Measurements from ENCODE around the gene FXYD3. TPM values are rescaled to one million over a fixed set of nuclear protein-coding genes. Genes with fewer than 3 reads are reported as not detected.

The FXYD3 gene
- total RNA-seq, 1 experiment from 2014 or later = 17.4 TPM

GRCh38 chr19:35164418-35164817, 48.8 kb downstream of the FXYD3 start (continued):
- TF ChIP-seq EZH2phosphoT487 (IDR thresholded peaks at IDR 0.05; ENCODE audit: borderline replicate concordance) (no peak), RAD21 (IDR thresholded peaks at IDR 0.05; ENCODE audit: low read depth) (no peak), JUND (IDR thresholded peaks at IDR 0.05) (peak; percentile 64; the same call in 1 of the 2 replicates), TCF7L2 (IDR thresholded peaks at IDR 0.05; ENCODE audit: borderline replicate concordance, extremely low read depth, insufficient read depth, insufficient read length) (no peak), CBX3 (IDR thresholded peaks at IDR 0.05; ENCODE audit: low read depth) (no peak), FOSL1 (IDR thresholded peaks at IDR 0.05; ENCODE audit: low read depth) (peak; percentile 71), SIN3A (IDR thresholded peaks at IDR 0.05; ENCODE audit: low read depth) (no peak), EZH2 (IDR thresholded peaks at IDR 0.05) (no peak), POLR2AphosphoS5 (IDR thresholded peaks at IDR 0.05; ENCODE audit: low read depth, low read length) (peak; percentile 54; the same call in 1 of the 2 replicates), ATF3 (IDR thresholded peaks at IDR 0.05) (no peak)

- ATAC-seq (no peak), DNase-seq (ENCODE audit: low read depth, low spot score) (no peak)
- Histone ChIP-seq H3K4me1 (ENCODE audit: control insufficient read depth in 1 of 2, insufficient read depth in 2 of 2, low read length in 2 of 2) (peaks cover 42 to 84% of the 10 kb centered on the region in 2 experiments), H3K4me2 (ENCODE audit: low read length) (peak overlapping the region; percentile 77), H3K9me3 (ENCODE audit: control insufficient read depth in 1 of 2, insufficient read depth in 1 of 2, low read depth in 1 of 2, low read length in 2 of 2) (peaks cover 0 to 4% of the 10 kb centered on the region in 2 experiments; a peak in 1 of 4 replicates), H3K27ac (ENCODE audit: low read depth, low read length) (peak overlapping the region; percentile 34; the same call in 1 of the 2 replicates), H3K79me2 (ENCODE audit: insufficient read depth, low read length) (no peaks in the 10 kb centered on the region), H3K4me3 (replicated peaks in 1 of 2; ENCODE audit: low read depth in 1 of 2, low read length in 2 of 2) (no peak overlapping the region), H3K9me2 (ENCODE audit: insufficient read depth) (no peaks in the 10 kb centered on the region), H3K36me3 (ENCODE audit: control insufficient read depth in 1 of 2, insufficient read depth in 2 of 2, low read length in 2 of 2) (peaks cover 7 to 34% of the 10 kb centered on the region in 2 experiments; a peak in 3 of 4 replicates), H2AFZ (ENCODE audit: low read depth, low read length, poor library complexity, severe bottlenecking) (no peak overlapping the region), H3K27me3 (ENCODE audit: insufficient read depth, low read length) (no peaks in the 10 kb centered on the region), H4K20me1 (ENCODE audit: insufficient read depth) (no peaks in the 10 kb centered on the region), H3K9ac (ENCODE audit: low read length) (peak overlapping the region; percentile 58; the same call in 1 of the 2 replicates)
- TF ChIP-seq CEBPB (IDR thresholded peaks at IDR 0.05; ENCODE audit: low read depth) (no peak), ZFX (IDR thresholded peaks at IDR 0.05) (no peak), ZNF274 (IDR thresholded peaks at IDR 0.05; ENCODE audit: low read depth, low read length) (no peak), POLR2A (IDR thresholded peaks at IDR 0.05; ENCODE audit: borderline replicate concordance, extremely low read depth, insufficient read depth, insufficient read length) (no peak), POLR2AphosphoS5 (IDR thresholded peaks at IDR 0.05; ENCODE audit: low read depth, low read length) (no peak)
- TF ChIP-seq, protein P1, sequence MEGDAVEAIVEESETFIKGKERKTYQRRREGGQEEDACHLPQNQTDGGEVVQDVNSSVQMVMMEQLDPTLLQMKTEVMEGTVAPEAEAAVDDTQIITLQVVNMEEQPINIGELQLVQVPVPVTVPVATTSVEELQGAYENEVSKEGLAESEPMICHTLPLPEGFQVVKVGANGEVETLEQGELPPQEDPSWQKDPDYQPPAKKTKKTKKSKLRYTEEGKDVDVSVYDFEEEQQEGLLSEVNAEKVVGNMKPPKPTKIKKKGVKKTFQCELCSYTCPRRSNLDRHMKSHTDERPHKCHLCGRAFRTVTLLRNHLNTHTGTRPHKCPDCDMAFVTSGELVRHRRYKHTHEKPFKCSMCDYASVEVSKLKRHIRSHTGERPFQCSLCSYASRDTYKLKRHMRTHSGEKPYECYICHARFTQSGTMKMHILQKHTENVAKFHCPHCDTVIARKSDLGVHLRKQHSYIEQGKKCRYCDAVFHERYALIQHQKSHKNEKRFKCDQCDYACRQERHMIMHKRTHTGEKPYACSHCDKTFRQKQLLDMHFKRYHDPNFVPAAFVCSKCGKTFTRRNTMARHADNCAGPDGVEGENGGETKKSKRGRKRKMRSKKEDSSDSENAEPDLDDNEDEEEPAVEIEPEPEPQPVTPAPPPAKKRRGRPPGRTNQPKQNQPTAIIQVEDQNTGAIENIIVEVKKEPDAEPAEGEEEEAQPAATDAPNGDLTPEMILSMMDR (IDR thresholded peaks at IDR 0.05 in 2 of 3, conservative IDR thresholded peaks at IDR 0.05 in 1 of 3; ENCODE audit: borderline replicate concordance in 1 of 3, insufficient read depth in 1 of 3, low read depth in 2 of 3, low read length in 2 of 3) = no peak
- RAD21 ChIA-PET (ENCODE audit: low non-redundant PET in 1 of 2, low total read pairs in 2 of 2, uncharacterized antibody in 2 of 2, unreplicated experiment in 2 of 2) = no interaction called here
- CTCF ChIA-PET = no interaction called here
- POLR2A ChIA-PET = no interaction called here
- BruUV-seq (replicated peaks) = no TSS peak
- intact Hi-C loops (cut with micrococcal nuclease) = no loop called here
These were observed 49.8 kb downstream of the FXYD3 start for GRCh38 chr19:35165200-35166058.

All from HCT116 (cell line).